Pancreas (tissue), 10 donors: ENCODE results near the gene AUNIP. TPM values are rescaled to one million over a fixed set of nuclear protein-coding genes. Genes with fewer than 3 reads are reported as not detected.

Experiments
- ATAC-seq, 4 donors: fragments of 200-7000 bp; cut with Tn5 transposase; one replicate each; pipeline versions ENCODE4 v1.8.0 to v1.9.1; 2020; ENCODE audit warnings: mild to moderate bottlenecking in 4 of 4, moderate library complexity in 4 of 4
- DNase-seq, 6 donors: peaks; one replicate each; pipeline ENCODE4 v3.0.0-alpha.2; 2020
- FAIRE-seq: peaks from 2 replicates; lab custom pipeline; 2012; peaks lifted over from hg19 to GRCh38; lab: Jason Lieb, UNC
- H3K27ac ChIP-seq, 4 donors: fragments of 200-600 bp; sonication (generic); 1 replicate in 3 of 4; 2 replicates in 1 of 4; pipeline versions ENCODE4 v1.5.0 to v1.8.0; 2020
- H3K27me3 ChIP-seq, 4 donors: fragments of 200-600 bp; one replicate each; pipeline ENCODE4 v1.8.0; 2021
- H3K36me3 ChIP-seq, 3 donors: fragments of 200-600 bp; sonication (generic) in 1 of 3; one replicate each; pipeline versions ENCODE4 v1.5.0 to v1.8.0; 2020 to 2021
- H3K4me1 ChIP-seq, 3 donors: fragments of 200-600 bp; one replicate each; pipeline ENCODE4 v1.8.0; 2021
- H3K4me3 ChIP-seq, 4 donors: fragments of 200-600 bp; sonication (generic) in 2 of 4; one replicate each; pipeline versions ENCODE4 v1.5.0 to v1.8.0; 2020 to 2021
- H3K9me3 ChIP-seq, 4 donors: fragments of 200-600 bp; one replicate each; pipeline ENCODE4 v1.8.0; 2021
- CTCF ChIP-seq, 4 donors: fragments of 200-600 bp; sonication (generic) in 3 of 4; IDR thresholded peaks; one replicate each; pipeline versions ENCODE4 v1.5.0 to v1.8.0; 2021; ENCODE audit warnings: antibody characterized with exemption in 4 of 4
- WGBS, 2 donors: extraction: QIAGEN DNeasy Blood & Tissue Kit; methylation state at CpG; one replicate each; pipeline ENCODE4 v1.1.7; 2013; 5-methylcytosine and 5-hydroxymethylcytosine counted together
- intact Hi-C, 3 donors: fragments of 100-400 bp; cut with DNase I; formaldehyde crosslinking; loops; one replicate each; pipeline versions ENCODE4 v1.11.1 to v1.14.2; 2022
- polyA plus RNA-seq, 2 donors: library from polyadenylated mRNA; stranded (reverse); fragments of 200-250 nt; gene quantifications; one replicate each; pipeline ENCODE4 v1.2.3, GENCODE V29; 2013
- total RNA-seq, 6 donors: library from RNA; stranded (reverse); fragmentation: NEBNext Ultra II Directional in 4 of 6; extraction: Animal tissue kit (Norgen Biotek cat#: 25700) in 4 of 6; gene quantifications; one replicate each; pipeline versions ENCODE4 v1.2.1 to v1.2.4, GENCODE V29; 2021 to 2023
- donor health status: healthy with polysubstance abuse.
- donor health status: DM: no; HTN: no; CAD: no; lungs with moderate emphysema.
- donor health status: DM: no; HTN: no; CAD: no.
- donor health status: control.
- donor health status: control.
- donor health status: Bipolar disorder and iron deficiency.
- donor health status: DM: yes; HTN: yes; CAD: no.
- donor health status: DM: no; HTN: no; CAD: no.
- donor health status: DM: no; HTN: no; CAD: no.
- donor health status: DM: yes; HTN: yes; CAD: no.

AUNIP gene
- total and polyA plus RNA-seq, 8 donors: 0.19 to 0.37 (median 0.29) TPM; not detected in 4

GRCh38 chr1:25890239-25891034 is 31.2 kb upstream of the AUNIP start:
- Histone ChIP-seq H3K4me3 (no peak overlapping the region), H3K9me3 (no peaks in the 10 kb centered on the region), H3K4me1 (peaks cover 15 to 33% (median 18%) of the 10 kb centered on the region in 3 donors), H3K36me3 (no peaks in the 10 kb centered on the region), H3K27me3 (no peaks in the 10 kb centered on the region), H3K27ac (peak overlapping the region; percentile 45 to 83 (median 70))
- TF ChIP-seq CTCF (IDR thresholded peaks at IDR 0.05): no peak
- ATAC-seq: peak; percentile 68 to 80 (median 74)
- intact Hi-C loops: loop anchor here in 1 of 3 donors (10.0 kb wide), 1 partner anchor 104 kb away; the partner anchor contains the start of gene PAFAH2
- DNase-seq: peak in 4 of 6 donors; percentile 54 to 72 (median 63)
- 30 to 34% methylated on average over 10 of the region's 10 CpGs for WGBS, 2 donors
- no peak for FAIRE-seq

- no peaks in the 10 kb centered on the region for H3K36me3 ChIP-seq
- no peak overlapping the region for H3K4me3 ChIP-seq
- WGBS, 2 donors: 75 to 76% methylated on average over 3 of the region's 3 CpGs
- no peaks in the 10 kb centered on the region for H3K9me3 ChIP-seq
- no peak for TF ChIP-seq CTCF (IDR thresholded peaks at IDR 0.05)
- H3K27me3 ChIP-seq: no peaks in the 10 kb centered on the region
- peak overlapping the region in 3 of 4 donors; percentile 60 to 83 (median 79) for H3K27ac ChIP-seq
- ATAC-seq (peak; percentile 11 to 35 (median 18)), DNase-seq (no peak), FAIRE-seq (no peak)
- intact Hi-C loops: loop anchor here in 1 of 3 donors (10.0 kb wide), 1 partner anchor 115 kb away; no protein-coding TSS in a partner anchor
- H3K4me1 ChIP-seq: peaks cover 15 to 30% (median 18%) of the 10 kb centered on the region in 3 donors
These were observed 30.2 kb upstream of the AUNIP start for GRCh38 chr1:25889470-25889869.

GRCh38 chr1:25888426-25888987 is 29.2 kb upstream of the AUNIP start:
- no peak for TF ChIP-seq CTCF (IDR thresholded peaks at IDR 0.05)
- intact Hi-C loops: loop anchor here in 1 of 3 donors (10.0 kb wide), 1 partner anchor 116 kb away; no protein-coding TSS in a partner anchor
- WGBS, 2 donors: 78 to 88% methylated on average over 7 of the region's 7 CpGs
- ATAC-seq: no peak
- no peak for FAIRE-seq
- Histone ChIP-seq H3K36me3 (no peaks in the 10 kb centered on the region), H3K9me3 (no peaks in the 10 kb centered on the region), H3K27ac (no peak overlapping the region), H3K4me1 (peaks cover 15 to 30% (median 18%) of the 10 kb centered on the region in 3 donors), H3K27me3 (no peaks in the 10 kb centered on the region), H3K4me3 (no peak overlapping the region)
- DNase-seq: no peak

- H3K4me3 ChIP-seq: no peak overlapping the region
- no peak for ATAC-seq
- no peaks in the 10 kb centered on the region for H3K36me3 ChIP-seq
- intact Hi-C loops: loop anchor here in 1 of 3 donors (10.0 kb wide), 1 partner anchor 119 kb away; no protein-coding TSS in a partner anchor
- no peaks in the 10 kb centered on the region for H3K9me3 ChIP-seq
- DNase-seq: no peak
- WGBS, 2 donors: 53 to 60% methylated on average over 1 of the region's 1 CpG
- peaks cover 11 to 13% (median 11%) of the 10 kb centered on the region in 3 donors for H3K4me1 ChIP-seq
- no peak overlapping the region for H3K27ac ChIP-seq
- no peak for FAIRE-seq
- no peaks in the 10 kb centered on the region for H3K27me3 ChIP-seq
- no peak for TF ChIP-seq CTCF (IDR thresholded peaks at IDR 0.05)
These were observed 26.3 kb upstream of the AUNIP start for GRCh38 chr1:25885602-25886001.
